IMR-90 (cell line): ENCODE results near the gene NGB. TPM values are rescaled to one million over a fixed set of nuclear protein-coding genes. Genes with fewer than 3 reads are reported as not detected.

Experiments used
- ATAC-seq: fragments of 200-7000 bp; cut with Tn5 transposase; 2 replicates; pipeline ENCODE4 v1.9.1; 2020; ENCODE audit warnings: low read depth, mild to moderate bottlenecking, moderate library complexity
- BruUV-seq: library from RNA; stranded (reverse); fragments of 400-500 nt; replicated peaks from 2 replicates; lab custom pipeline; 2021; lab: Mats Ljungman, UMichigan
- CTCF ChIA-PET: fragments of 300-600 bp; formaldehyde crosslinking; extraction: SDS; loops from one replicate; lab custom pipeline; 2021; ENCODE audit warnings: antibody characterized with exemption; lab: Yijun Ruan, JAX
- POLR2A ChIA-PET: fragments of 300-600 bp; sonication (Branson Sonifier 250); formaldehyde crosslinking; loops from one replicate; lab custom pipeline; 2022; ENCODE audit warnings: antibody characterized with exemption; ENCODE audit not compliant: unreplicated experiment; lab: Charles Lee
- DNase-seq: peaks from one replicate; pipeline ENCODE4 v3.0.0; 2013
- H2AFZ ChIP-seq: replicated peaks from 2 replicates; pipeline ENCODE3; 2013; ENCODE audit warnings: low read length, mild to moderate bottlenecking; ENCODE audit not compliant: poor library complexity
- H2AK5ac ChIP-seq: 2 replicates; pipeline ENCODE4 v1.6.1; 2013; ENCODE audit warnings: low read depth, low read length, inconsistent platforms
- H2AK9ac ChIP-seq: replicated peaks from 2 replicates; pipeline ENCODE3; 2013; ENCODE audit warnings: mild to moderate bottlenecking, low read depth, low read length, moderate library complexity; ENCODE audit not compliant: poor library complexity
- H2BK120ac ChIP-seq: 2 replicates; pipeline ENCODE4 v1.6.1; 2013; ENCODE audit warnings: low read depth, low read length, inconsistent platforms
- H2BK15ac ChIP-seq: 3 replicates; pipeline ENCODE4 v1.6.1; 2013; ENCODE audit warnings: low read depth, low read length, inconsistent platforms
- H2BK20ac ChIP-seq: 2 replicates; pipeline ENCODE4 v1.6.1; 2013; ENCODE audit warnings: low read depth, mild to moderate bottlenecking, inconsistent platforms, low read length, moderate library complexity
- H2BK5ac ChIP-seq: 2 replicates; pipeline ENCODE4 v1.6.1; 2013; ENCODE audit warnings: mild to moderate bottlenecking, low read depth, low read length, inconsistent platforms; ENCODE audit not compliant: poor library complexity, severe bottlenecking
- H3K14ac ChIP-seq: replicated peaks from 2 replicates; pipeline ENCODE4 v1.6.1; 2013; ENCODE audit warnings: low read depth, low read length, inconsistent platforms
- H3K18ac ChIP-seq: 2 replicates; pipeline ENCODE4 v1.6.1; 2013; ENCODE audit warnings: low read depth, low read length, control low read depth
- H3K23ac ChIP-seq: 2 replicates; pipeline ENCODE4 v1.6.1; 2013; ENCODE audit warnings: low read depth, low read length, inconsistent platforms
- H3K27ac ChIP-seq: 2 replicates; pipeline ENCODE4 v1.5.1; 2013; ENCODE audit warnings: mild to moderate bottlenecking, control low read depth, low read length; ENCODE audit not compliant: insufficient read depth
- H3K27me3 ChIP-seq: 2 replicates; pipeline ENCODE4 v1.6.1; 2013; ENCODE audit warnings: low read length; ENCODE audit not compliant: control insufficient read depth, insufficient read depth
- H3K36me3 ChIP-seq: 2 replicates; pipeline ENCODE4 v1.6.1; 2013; ENCODE audit warnings: low read length, mixed read lengths; ENCODE audit not compliant: control insufficient read depth, insufficient read depth
- H3K4ac ChIP-seq: 2 replicates; pipeline ENCODE4 v1.6.1; 2013; ENCODE audit warnings: low read depth, low read length, inconsistent platforms
- H3K4me1 ChIP-seq: 2 replicates; pipeline ENCODE4 v1.6.1; 2013; ENCODE audit warnings: low read length, mixed read lengths; ENCODE audit not compliant: control insufficient read depth, insufficient read depth
- H3K4me2 ChIP-seq: 2 replicates; pipeline ENCODE4 v1.6.1; 2013; ENCODE audit warnings: low read depth, mild to moderate bottlenecking, control low read depth, low read length, moderate library complexity
- H3K4me3 ChIP-seq: 2 replicates; pipeline ENCODE4 v1.5.1; 2013; ENCODE audit warnings: low read depth, mild to moderate bottlenecking, control low read depth, low read length, moderate library complexity; ENCODE audit not compliant: insufficient read depth
- H3K56ac ChIP-seq: 2 replicates; pipeline ENCODE4 v1.6.1; 2013; ENCODE audit warnings: low read length, inconsistent platforms; ENCODE audit not compliant: insufficient read depth; ENCODE audit errors: extremely low read depth
- H3K79me1 ChIP-seq, 2 experiments: 2 replicates each; pipeline ENCODE4 v1.6.1; 2013; ENCODE audit warnings: low read length in 2 of 2, inconsistent platforms in 1 of 2, low read depth in 1 of 2
- H3K9ac ChIP-seq: 2 replicates; pipeline ENCODE4 v1.6.1; 2013; ENCODE audit warnings: low read depth, low read length, control low read depth
- H3K9me1 ChIP-seq: 2 replicates; pipeline ENCODE4 v1.6.1; 2013; ENCODE audit warnings: low read length, inconsistent platforms; ENCODE audit not compliant: insufficient read depth
- H3K9me3 ChIP-seq: 2 replicates; pipeline ENCODE4 v1.6.1; 2013; ENCODE audit warnings: low read length; ENCODE audit not compliant: control insufficient read depth, insufficient read depth
- H4K20me1 ChIP-seq: 2 replicates; pipeline ENCODE4 v1.6.1; 2013; ENCODE audit warnings: low read length, inconsistent platforms; ENCODE audit not compliant: insufficient read depth
- H4K5ac ChIP-seq: 2 replicates; pipeline ENCODE4 v1.6.1; 2013; ENCODE audit warnings: mild to moderate bottlenecking, low read depth, low read length, control low read depth
- H4K8ac ChIP-seq, 2 experiments: 2 replicates each; pipeline ENCODE4 v1.6.1; 2013; ENCODE audit warnings: low read depth in 2 of 2, low read length in 2 of 2, control low read depth in 1 of 2, inconsistent platforms in 1 of 2
- H4K91ac ChIP-seq: 2 replicates; pipeline ENCODE4 v1.6.1; 2013; ENCODE audit warnings: low read depth, low read length, inconsistent platforms; ENCODE audit not compliant: insufficient read depth
- BHLHE40 ChIP-seq: fragments of 150-350 bp; IDR thresholded peaks from 2 replicates; pipeline ENCODE4 v1.6.1; 2016; ENCODE audit warnings: mild to moderate bottlenecking, low read depth, low read length
- MAFK ChIP-seq: IDR thresholded peaks from 2 replicates; pipeline ENCODE4 v1.6.1; 2012; ENCODE audit warnings: low read depth, low read length, improper control_type of control experiment
- MAZ ChIP-seq: IDR thresholded peaks from 2 replicates; pipeline ENCODE4 v1.6.1; 2012; ENCODE audit warnings: low read depth, mild to moderate bottlenecking, low read length, improper control_type of control experiment, moderate library complexity, borderline replicate concordance
- MXI1 ChIP-seq: IDR thresholded peaks from 2 replicates; pipeline ENCODE4 v1.6.1; 2012; ENCODE audit warnings: low read depth, mild to moderate bottlenecking, low read length, moderate library complexity, borderline replicate concordance
- RCOR1 ChIP-seq: IDR thresholded peaks from 2 replicates; pipeline ENCODE4 v1.6.1; 2012; ENCODE audit warnings: mild to moderate bottlenecking, low read length, improper control_type of control experiment; ENCODE audit not compliant: insufficient replicate concordance
- RFX5 ChIP-seq: IDR thresholded peaks from 2 replicates; pipeline ENCODE4 v1.8.0; 2012; ENCODE audit warnings: low read depth, mild to moderate bottlenecking, low read length, moderate library complexity
- SMC3 ChIP-seq: fragments of 150-350 bp; IDR thresholded peaks from 2 replicates; pipeline ENCODE4 v1.6.1; 2016; ENCODE audit warnings: low read depth, mild to moderate bottlenecking, antibody characterized with exemption, low read length, moderate library complexity
- WGBS, 2 experiments: methylation state at CpG; one replicate each; pipeline versions ENCODE4 v1.1.5 to v1.1.7; 2013; ENCODE audit warnings: missing lambda C conversion rate in 2 of 2; ENCODE audit not compliant: insufficient read length in 1 of 2; ENCODE audit errors: extremely low coverage in 2 of 2; 5-methylcytosine and 5-hydroxymethylcytosine counted together
- dilution Hi-C: fragments of 300-500 bp; cut with HindIII; formaldehyde crosslinking; loops from one replicate; pipeline ENCODE4 v1.14.3; 2018; ENCODE audit warnings: low sequenced_read_pairs; ENCODE audit not compliant: unreplicated experiment
- in situ Hi-C: fragments of 300-500 bp; cut with MboI; formaldehyde crosslinking; loops from 3 replicates; pipeline ENCODE4 v1.14.3; 2019; ENCODE audit warnings: low sequenced_read_pairs, inconsistent platforms, mixed read lengths
- intact Hi-C: fragments of 100-400 bp; cut with micrococcal nuclease; formaldehyde crosslinking; loops from 2 replicates; pipeline ENCODE4 v1.10.0; 2022
- polyA plus RNA-seq, 3 experiments: library from polyadenylated mRNA; depleted of rRNA; stranded (reverse); fragments of >200 nt; gene quantifications; 2 replicates each; pipeline ENCODE4 v1.2.3, GENCODE V29; 2012; ENCODE audit warnings: low replicate concordance in 1 of 3
- total RNA-seq: library from RNA; depleted of rRNA; stranded (reverse); fragments of >200 nt; gene quantifications from 2 replicates; pipeline ENCODE4 v1.2.3, GENCODE V29; 2012
- TF ChIP-seq, protein P1 (sequence below): fragments of 150-350 bp; IDR thresholded peaks from 2 replicates; pipeline ENCODE4 v1.6.1; 2017; ENCODE audit warnings: mild to moderate bottlenecking, antibody characterized with exemption, low read length, low read depth

NGB gene
- total and polyA plus RNA-seq, 2 of the 4 experiments (the other 2 are of a cell fraction), result not detected

DNA sequence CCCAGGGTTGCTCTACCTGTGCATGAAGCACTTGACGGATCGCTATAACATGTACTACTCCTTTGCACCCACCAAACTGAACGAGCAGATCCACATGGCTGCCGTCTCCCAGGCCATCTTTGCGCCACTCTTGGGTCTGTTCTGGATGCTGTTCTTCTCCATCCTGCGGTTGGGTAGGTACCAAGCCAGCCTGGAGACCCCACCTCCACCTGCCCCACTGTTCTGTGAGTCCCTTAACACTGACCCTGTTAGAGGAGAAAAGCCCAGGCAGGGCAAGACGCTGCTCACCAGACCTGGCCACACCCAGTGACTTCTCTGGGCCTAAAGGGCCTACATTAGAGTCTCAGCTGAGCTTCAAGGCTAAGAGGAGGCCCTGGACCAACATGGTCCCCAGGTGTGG is 21.7 kb downstream of the NGB start:
- no TSS peak for BruUV-seq
- H3K4ac ChIP-seq, result no peak overlapping the region
- H3K56ac ChIP-seq, result no peak overlapping the region
- no peak for TF ChIP-seq RFX5
- no peak for TF ChIP-seq SMC3
- TF ChIP-seq MAFK, result no peak
- no peak for TF ChIP-seq RCOR1
- no peak for TF ChIP-seq BHLHE40
- TF ChIP-seq MXI1, result no peak
- TF ChIP-seq MAZ, result no peak
- TF ChIP-seq, protein P1, sequence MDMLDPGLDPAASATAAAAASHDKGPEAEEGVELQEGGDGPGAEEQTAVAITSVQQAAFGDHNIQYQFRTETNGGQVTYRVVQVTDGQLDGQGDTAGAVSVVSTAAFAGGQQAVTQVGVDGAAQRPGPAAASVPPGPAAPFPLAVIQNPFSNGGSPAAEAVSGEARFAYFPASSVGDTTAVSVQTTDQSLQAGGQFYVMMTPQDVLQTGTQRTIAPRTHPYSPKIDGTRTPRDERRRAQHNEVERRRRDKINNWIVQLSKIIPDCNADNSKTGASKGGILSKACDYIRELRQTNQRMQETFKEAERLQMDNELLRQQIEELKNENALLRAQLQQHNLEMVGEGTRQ, result no peak
- no peak overlapping the region for H4K5ac ChIP-seq
- intact Hi-C loops, result no loop called here
- in situ Hi-C loops, result no loop called here
- no peak overlapping the region for H3K27ac ChIP-seq
- no peak overlapping the region for H3K4me3 ChIP-seq
- no CpG with 5 or more reads among the region's 7 CpGs for WGBS, 2 experiments
- dilution Hi-C loops, result no loop called here
- no peak overlapping the region for H3K14ac ChIP-seq
- POLR2A ChIA-PET, result no interaction called here
- H3K9ac ChIP-seq, result no peak overlapping the region
- H3K36me3 ChIP-seq, result no peaks in the 10 kb centered on the region
- no peak overlapping the region for H2AK5ac ChIP-seq
- H4K91ac ChIP-seq, result no peak overlapping the region
- no peak for ATAC-seq
- H3K23ac ChIP-seq, result no peak overlapping the region
- H3K79me1 ChIP-seq, result no peaks in the 10 kb centered on the region
- no peak overlapping the region for H3K4me2 ChIP-seq
- peaks cover 3% of the 10 kb centered on the region; the same call in 1 of the 2 replicates for H3K27me3 ChIP-seq
- no peaks in the 10 kb centered on the region for H3K9me1 ChIP-seq
- H3K4me1 ChIP-seq, result no peaks in the 10 kb centered on the region
- H2AFZ ChIP-seq, result no peak overlapping the region
- H4K8ac ChIP-seq, result no peak overlapping the region
- CTCF ChIA-PET, result no interaction called here
- no peaks in the 10 kb centered on the region for H4K20me1 ChIP-seq
- no peak overlapping the region for H2BK120ac ChIP-seq
- no peak for DNase-seq
- no peak overlapping the region for H2AK9ac ChIP-seq
- H3K18ac ChIP-seq, result no peak overlapping the region
- no peak overlapping the region for H2BK15ac ChIP-seq
- no peaks in the 10 kb centered on the region for H3K9me3 ChIP-seq
- H2BK20ac ChIP-seq, result no peak overlapping the region
- H2BK5ac ChIP-seq, result no peak overlapping the region
